Mesodermal cell (in vitro differentiated cells): Measurements from ENCODE around the gene GGTA1.
"Not testable (repeated sequence)": the region's sequence is repeated elsewhere in the genome, so short reads cannot be mapped to it uniquely, and the experiment has no call there.

Source experiments
- H3K27ac ChIP-seq: 2 replicates; pipeline ENCODE4 v1.7.0; 2013; ENCODE audit warnings: mild to moderate bottlenecking, low read depth, low read length, moderate library complexity; ENCODE audit not compliant: severe bottlenecking
- H3K36me3 ChIP-seq: 2 replicates; pipeline ENCODE4 v1.7.1; 2013; ENCODE audit warnings: mild to moderate bottlenecking, low read length, moderate library complexity; ENCODE audit not compliant: control insufficient read depth, insufficient read depth
- H3K4me1 ChIP-seq: one replicate; pipeline ENCODE4 v1.7.1; 2013; ENCODE audit warnings: mild to moderate bottlenecking, low read length; ENCODE audit not compliant: insufficient read depth, control insufficient read depth, poor library complexity, severe bottlenecking
- H3K4me3 ChIP-seq: 2 replicates; pipeline ENCODE4 v1.7.0; 2013; ENCODE audit warnings: low read length, control low read depth, mild to moderate bottlenecking; ENCODE audit not compliant: insufficient read depth, poor library complexity, severe bottlenecking; ENCODE audit errors: extremely low read depth
- H3K9me3 ChIP-seq: 2 replicates; pipeline ENCODE4 v1.7.1; 2013; ENCODE audit warnings: mild to moderate bottlenecking, low read length, moderate library complexity; ENCODE audit not compliant: control insufficient read depth
- WGBS, 2 experiments: methylation state at CpG; one replicate each; pipeline ENCODE4 v1.1.5; 2013; ENCODE audit warnings: missing lambda C conversion rate in 2 of 2; ENCODE audit not compliant: insufficient coverage in 2 of 2; 5-methylcytosine and 5-hydroxymethylcytosine counted together

GGTA1 gene

DNA sequence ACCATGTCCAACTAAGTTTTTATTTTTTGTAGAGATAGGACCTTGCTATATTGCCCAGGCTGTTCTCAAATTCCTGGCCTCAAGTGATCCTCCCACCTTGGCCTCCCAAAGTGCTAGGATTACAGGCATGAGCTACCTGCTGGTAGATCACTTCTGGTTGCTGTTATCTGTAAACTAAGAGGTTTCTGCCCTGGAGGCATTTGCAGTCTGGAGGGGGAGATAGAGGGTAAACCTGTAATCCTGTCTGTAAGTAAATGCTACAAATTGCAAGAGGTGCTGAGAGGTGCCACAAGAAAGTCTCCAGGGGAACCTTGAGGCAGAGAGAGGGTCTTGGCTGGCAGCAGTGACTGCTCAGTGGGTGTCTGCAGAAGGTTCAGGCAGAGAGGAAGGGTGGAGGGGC lies 29.0 kb upstream of the GGTA1 start:
- no peaks in the 10 kb centered on the region for H3K9me3 ChIP-seq
- no peaks in the 10 kb centered on the region for H3K4me1 ChIP-seq
- no peaks in the 10 kb centered on the region for H3K36me3 ChIP-seq
- H3K4me3 ChIP-seq, result no peak overlapping the region
- no peak overlapping the region for H3K27ac ChIP-seq

DNA sequence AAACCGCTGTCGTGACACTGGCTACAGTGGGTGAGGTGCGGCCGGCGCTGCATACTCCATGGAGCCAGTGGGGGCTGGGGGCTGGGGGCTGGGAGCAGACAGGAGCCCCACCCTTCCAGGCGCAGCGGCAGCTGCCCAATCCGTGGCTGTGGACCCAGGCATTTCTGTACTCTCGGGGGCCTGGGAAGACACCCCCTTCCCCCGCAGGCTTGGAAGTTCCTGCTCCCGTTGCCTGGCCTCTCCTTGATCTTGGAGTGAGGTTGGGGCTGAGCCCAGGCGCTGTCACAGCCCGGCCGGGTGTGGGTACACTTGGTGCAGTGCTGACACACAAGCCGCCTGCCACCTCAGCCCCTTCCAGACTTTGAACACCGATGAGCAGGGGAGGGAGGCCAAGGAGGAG lies 27.7 kb upstream of the GGTA1 start:
- Histone ChIP-seq H3K27ac (no peak overlapping the region), H3K9me3 (no peaks in the 10 kb centered on the region), H3K36me3 (no peaks in the 10 kb centered on the region), H3K4me1 (no peaks in the 10 kb centered on the region), H3K4me3 (no peak overlapping the region)
- WGBS, 2 experiments, result 79 to 84% methylated on average over 12 to 14 of the region's 16 CpGs

- not testable (repeated sequence) for H3K9me3 ChIP-seq, H3K4me3 ChIP-seq, H3K36me3 ChIP-seq, H3K27ac ChIP-seq, H3K4me1 ChIP-seq
- WGBS, 2 experiments, result 77 to 100% methylated on average over 1 of the region's 2 CpGs
These were observed 20.0 kb upstream of the GGTA1 start for GRCh38 chr9:121519688-121520087.

- no peak overlapping the region for H3K27ac ChIP-seq
- 86 to 100% methylated on average over 1 to 2 of the region's 2 CpGs for WGBS, 2 experiments
- no peaks in the 10 kb centered on the region for H3K4me1 ChIP-seq
- H3K9me3 ChIP-seq, result no peaks in the 10 kb centered on the region
- H3K36me3 ChIP-seq, result no peaks in the 10 kb centered on the region
- no peak overlapping the region for H3K4me3 ChIP-seq
These were observed 19.0 kb upstream of the GGTA1 start for GRCh38 chr9:121518634-121519033.

DNA sequence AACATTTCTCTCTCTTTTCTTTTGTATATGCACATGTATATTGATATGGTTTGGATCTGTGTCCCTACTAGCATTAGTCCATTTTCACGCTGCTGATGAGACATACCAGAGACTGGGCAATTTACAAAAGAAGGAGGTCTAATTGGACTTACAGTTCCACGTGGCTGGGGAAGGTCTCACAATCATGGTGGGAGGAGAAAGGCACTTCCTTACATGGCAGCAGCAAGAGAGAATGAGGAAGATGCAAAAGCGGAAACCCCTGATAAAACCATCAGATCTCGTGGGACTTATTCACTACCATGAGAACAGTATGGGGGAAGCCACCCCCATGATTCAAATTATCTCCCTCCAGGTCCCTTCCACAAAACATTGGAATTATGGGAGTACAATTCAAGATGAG lies 13.5 kb upstream of the GGTA1 start:
- H3K36me3 ChIP-seq, H3K4me3 ChIP-seq, H3K4me1 ChIP-seq, H3K27ac ChIP-seq, H3K9me3 ChIP-seq: not testable (repeated sequence)
- WGBS, 2 experiments, result 92 to 100% methylated on average over 1 to 2 of the region's 4 CpGs

DNA sequence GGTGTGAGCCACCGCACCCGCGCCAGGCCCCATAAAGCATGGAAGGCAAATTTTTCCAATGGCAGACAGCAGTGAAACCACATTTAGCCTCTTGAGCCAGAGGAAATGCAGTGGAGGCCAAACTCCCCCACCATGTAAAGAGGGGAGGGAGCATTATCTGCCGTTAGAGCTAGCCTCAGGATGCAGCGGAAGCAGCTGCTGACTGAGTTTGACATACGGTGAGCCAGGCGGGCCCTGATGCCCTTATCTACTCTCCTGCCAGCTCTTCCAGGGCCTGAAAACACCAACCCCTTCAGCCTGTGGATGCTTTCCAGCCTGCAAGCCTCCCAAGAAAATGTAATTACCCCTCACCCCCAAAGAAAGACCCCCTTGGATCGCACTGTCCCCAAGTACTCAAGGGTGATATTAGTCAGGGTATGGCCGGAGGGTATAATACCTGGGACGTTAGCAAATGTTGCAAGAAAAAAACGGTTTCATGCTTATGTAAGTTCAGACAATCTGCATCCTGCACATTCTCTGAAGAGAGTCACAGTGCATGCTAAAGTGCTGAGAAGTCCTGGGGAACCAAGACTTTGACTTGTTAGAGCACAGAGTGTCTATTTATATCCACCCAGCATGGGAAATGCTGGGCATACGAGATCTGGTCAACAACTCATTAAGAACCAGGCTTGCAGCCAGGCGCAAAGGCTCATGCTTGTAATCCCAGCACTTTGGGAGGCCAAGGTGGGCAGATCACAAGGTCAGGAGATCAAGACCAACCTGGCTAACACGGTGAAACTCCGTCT lies 11.3 kb upstream of the GGTA1 start:
- H3K36me3 ChIP-seq, result no peaks in the 10 kb centered on the region
- H3K9me3 ChIP-seq, result no peaks in the 10 kb centered on the region
- peak overlapping the region; percentile 53 for H3K27ac ChIP-seq
- WGBS, 2 experiments, result 87 to 91% methylated on average over 8 to 11 of the region's 15 CpGs
- no peaks in the 10 kb centered on the region for H3K4me1 ChIP-seq
- no peak overlapping the region for H3K4me3 ChIP-seq

- H3K27ac ChIP-seq, result no peak overlapping the region
- no peaks in the 10 kb centered on the region for H3K4me1 ChIP-seq
- H3K9me3 ChIP-seq, result no peaks in the 10 kb centered on the region
- 100% methylated on average over 1 to 3 of the region's 5 CpGs for WGBS, 2 experiments
- H3K36me3 ChIP-seq, result no peaks in the 10 kb centered on the region
- no peak overlapping the region for H3K4me3 ChIP-seq
These were observed 9.5 kb upstream of the GGTA1 start for GRCh38 chr9:121509180-121509579.

GRCh38 chr9:121508415-121508814 lies 8.8 kb upstream of the GGTA1 start:
- Histone ChIP-seq H3K27ac (no peak overlapping the region), H3K4me1 (no peaks in the 10 kb centered on the region), H3K36me3 (no peaks in the 10 kb centered on the region), H3K9me3 (no peaks in the 10 kb centered on the region), H3K4me3 (no peak overlapping the region)

DNA sequence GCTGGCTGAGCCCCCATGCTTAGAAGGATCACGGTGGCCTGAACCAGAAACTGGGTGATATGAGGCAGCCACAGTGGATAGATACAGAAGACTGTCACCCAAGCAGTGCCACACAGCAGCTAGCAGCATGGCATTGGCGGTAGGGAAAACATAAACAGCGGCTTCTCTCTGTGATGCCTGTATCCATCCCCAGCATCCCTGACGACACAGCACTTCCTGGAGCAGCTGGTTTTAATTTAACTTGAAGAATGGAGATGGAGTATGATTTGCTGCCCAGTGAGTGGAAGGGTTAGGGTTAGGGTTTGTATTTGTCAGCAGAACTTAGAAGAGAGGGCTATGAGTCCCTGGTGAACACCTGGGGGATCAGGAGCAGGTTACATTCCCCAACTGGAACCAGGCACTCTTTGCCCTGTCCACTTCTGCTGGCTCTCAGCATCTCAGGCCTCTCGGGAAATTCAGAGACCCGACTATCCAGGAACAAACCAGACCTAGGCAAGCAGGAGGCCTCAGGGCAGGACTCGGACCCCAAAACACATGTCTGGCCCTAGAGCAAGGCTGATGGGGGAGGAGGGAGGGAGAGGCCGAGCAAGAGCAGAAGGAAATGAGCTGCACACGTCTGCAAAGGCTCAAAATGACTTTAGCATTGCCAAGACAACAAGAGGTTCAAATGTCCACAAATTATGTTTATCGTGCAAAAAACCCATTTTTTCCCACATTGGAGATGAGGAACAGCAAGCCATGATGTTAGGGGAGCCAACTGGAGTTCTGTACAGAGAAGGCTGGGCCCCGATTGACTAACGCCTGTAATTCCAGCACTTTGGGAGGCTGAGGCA lies 6.5 kb upstream of the GGTA1 start:
- no peaks in the 10 kb centered on the region for H3K36me3 ChIP-seq
- WGBS, 2 experiments, result 76 to 77% methylated on average over 9 to 11 of the region's 12 CpGs
- H3K27ac ChIP-seq, result no peak overlapping the region

DNA sequence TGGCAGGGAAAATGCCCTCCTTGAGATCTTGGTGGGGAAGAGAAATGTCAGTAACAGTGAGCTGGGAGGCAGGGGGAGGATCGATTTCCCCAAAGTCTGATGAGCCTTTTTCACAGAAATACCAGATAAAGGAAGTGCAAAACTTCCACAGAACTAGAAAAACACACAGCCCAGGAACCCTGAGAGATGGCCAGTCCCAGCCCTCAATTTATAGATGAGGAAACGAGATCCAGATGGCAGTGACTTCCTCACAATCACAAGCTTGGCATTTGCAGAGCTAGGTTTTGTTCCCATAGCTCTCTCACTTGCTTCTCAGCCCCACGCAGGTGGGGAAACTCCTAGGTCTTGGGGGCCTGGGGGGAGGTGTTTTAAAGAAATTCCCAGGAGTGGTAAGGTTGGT lies 3.8 kb upstream of the GGTA1 start:
- Histone ChIP-seq H3K27ac (no peak overlapping the region), H3K9me3 (no peaks in the 10 kb centered on the region)
- 56% methylated on average over 1 of the region's 3 CpGs; no CpG with 5 or more reads in 1 of the 2 experiments for WGBS, 2 experiments

More for the DNA sequence above, 6.5 kb upstream of the GGTA1 start:
- Histone ChIP-seq H3K4me3 (no peak overlapping the region), H3K4me1 (no peaks in the 10 kb centered on the region), H3K9me3 (no peaks in the 10 kb centered on the region)

GRCh38 chr9:121500165-121500478 lies 478 bp upstream of the GGTA1 start:
- H3K9me3 ChIP-seq, result no peaks in the 10 kb centered on the region
- 15 to 18% methylated on average over 14 to 15 of the region's 15 CpGs for WGBS, 2 experiments
- H3K36me3 ChIP-seq, result no peaks in the 10 kb centered on the region
- peaks cover 5% of the 10 kb centered on the region for H3K4me1 ChIP-seq
- no peak overlapping the region for H3K27ac ChIP-seq
- H3K4me3 ChIP-seq, result peak overlapping the region; percentile 37

More for the DNA sequence above, 3.8 kb upstream of the GGTA1 start:
- H3K36me3 ChIP-seq, result no peaks in the 10 kb centered on the region
- no peak overlapping the region for H3K4me3 ChIP-seq
- peaks cover 5% of the 10 kb centered on the region for H3K4me1 ChIP-seq
